ENCODE measurements around the gene COL2A1.

The COL2A1 gene

GRCh38 chr12:48005750-48006021 is 1.4 kb upstream of the COL2A1 start:
- no peak overlapping the region for H3K4me3 ChIP-seq (ENCODE audit: low read depth, low read length)
- ChIA-PET CTCF (no interaction called here), POLR2A (no interaction called here)
- peaks cover 15% of the 10 kb centered on the region for H3K4me1 ChIP-seq (ENCODE audit: control insufficient read depth, insufficient read depth, low read length)
- no peak overlapping the region for H3K27ac ChIP-seq (ENCODE audit: extremely low read depth, low read depth, low read length)
- TF ChIP-seq ZNF292 (tag by site-specific recombination; IDR thresholded peaks at IDR 0.05; ENCODE audit: borderline replicate concordance, low read depth) (no peak), ZSCAN18 (tag by site-specific recombination; IDR thresholded peaks at IDR 0.05) (no peak), ZNF302 (tag by site-specific recombination; IDR thresholded peaks at IDR 0.05; ENCODE audit: low read depth) (no peak), KLF1 (tag by site-specific recombination; IDR thresholded peaks at IDR 0.05) (no peak), GLIS1 (tag by site-specific recombination; IDR thresholded peaks at IDR 0.05) (no peak), ZNF558 (tag by site-specific recombination; IDR thresholded peaks at IDR 0.05) (no peak), ZNF596 (tag by site-specific recombination; IDR thresholded peaks at IDR 0.05) (no peak), ZNF48 (tag by site-specific recombination; IDR thresholded peaks at IDR 0.05) (no peak), ZNF701 (tag by site-specific recombination; IDR thresholded peaks at IDR 0.05) (no peak), ZNF324 (tag by site-specific recombination; IDR thresholded peaks at IDR 0.05) (no peak), ZNF837 (tag by site-specific recombination; IDR thresholded peaks at IDR 0.05) (no peak), EGR2 (tag by site-specific recombination; IDR thresholded peaks at IDR 0.05; ENCODE audit: low read depth) (no peak)
- TF ChIP-seq, protein P1, sequence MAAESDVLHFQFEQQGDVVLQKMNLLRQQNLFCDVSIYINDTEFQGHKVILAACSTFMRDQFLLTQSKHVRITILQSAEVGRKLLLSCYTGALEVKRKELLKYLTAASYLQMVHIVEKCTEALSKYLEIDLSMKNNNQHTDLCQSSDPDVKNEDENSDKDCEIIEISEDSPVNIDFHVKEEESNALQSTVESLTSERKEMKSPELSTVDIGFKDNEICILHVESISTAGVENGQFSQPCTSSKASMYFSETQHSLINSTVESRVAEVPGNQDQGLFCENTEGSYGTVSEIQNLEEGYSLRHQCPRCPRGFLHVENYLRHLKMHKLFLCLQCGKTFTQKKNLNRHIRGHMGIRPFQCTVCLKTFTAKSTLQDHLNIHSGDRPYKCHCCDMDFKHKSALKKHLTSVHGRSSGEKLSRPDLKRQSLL (tag by site-specific recombination; IDR thresholded peaks at IDR 0.05) = no peak
- no peaks in the 10 kb centered on the region for H3K36me3 ChIP-seq (ENCODE audit: control insufficient read depth in 2 of 2, insufficient read depth in 1 of 2, low read length in 2 of 2)
- H3K9me3 ChIP-seq (ENCODE audit: control insufficient read depth, insufficient read depth, low read depth, low read length) = no peaks in the 10 kb centered on the region

DNA sequence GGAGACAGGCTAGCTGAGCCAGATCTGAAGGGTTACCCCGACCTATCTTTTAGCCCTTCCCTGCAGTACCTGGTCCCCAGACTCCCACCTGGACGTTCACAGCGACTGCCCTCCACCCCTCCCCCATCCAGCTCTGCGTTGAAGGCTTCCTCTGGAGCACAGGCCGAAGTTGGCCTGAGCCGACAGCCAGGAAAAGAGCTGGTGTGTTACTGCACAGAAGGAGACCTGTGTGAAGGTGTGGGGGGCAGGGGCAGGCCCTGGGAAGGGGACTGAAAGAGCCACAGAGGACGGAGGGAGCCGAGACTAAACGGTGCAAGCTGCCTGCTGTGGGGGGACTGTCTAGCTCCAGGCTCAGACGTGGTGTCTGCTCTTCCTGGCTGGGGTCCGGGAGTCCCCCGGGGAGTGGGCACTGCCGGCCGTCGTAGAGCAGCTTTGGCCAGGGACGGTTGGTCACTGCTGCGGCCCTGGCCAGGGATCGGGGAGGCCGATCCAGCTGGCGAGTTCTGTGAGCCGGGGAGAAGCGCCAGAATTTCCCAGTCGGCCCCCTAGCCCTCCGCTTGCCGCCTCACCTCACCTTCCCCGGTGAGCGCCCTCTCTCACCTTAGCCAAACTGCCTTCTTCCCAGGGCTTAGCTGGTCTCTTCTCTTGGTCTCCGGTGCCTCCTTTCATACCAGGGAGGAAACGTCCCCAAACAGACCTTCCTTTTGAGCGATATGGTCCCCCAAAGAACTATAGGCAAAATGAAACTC is 899 bp upstream of the COL2A1 start:
- H3K9me3 ChIP-seq (ENCODE audit: control insufficient read depth, insufficient read depth, low read depth, low read length) = no peaks in the 10 kb centered on the region
- TF ChIP-seq ZNF513 (tag by site-specific recombination; IDR thresholded peaks at IDR 0.05) = no peak
- TF ChIP-seq IKZF3 (tag by site-specific recombination; IDR thresholded peaks at IDR 0.05) = no peak
- TF ChIP-seq MEIS1 (CRISPR knock-in tag; IDR thresholded peaks at IDR 0.05; ENCODE audit: borderline replicate concordance) = no peak
- TF ChIP-seq ZNF548 (tag by site-specific recombination; IDR thresholded peaks at IDR 0.05) = no peak
- TF ChIP-seq ZNF19 (tag by site-specific recombination; IDR thresholded peaks at IDR 0.05; ENCODE audit: low read depth) = no peak
- TF ChIP-seq ZNF157 (tag by site-specific recombination; IDR thresholded peaks at IDR 0.05) = no peak
- no peak for TF ChIP-seq ZNF777 (tag by site-specific recombination; IDR thresholded peaks at IDR 0.05; ENCODE audit: borderline replicate concordance)
- TF ChIP-seq AEBP2 (tag by site-specific recombination; IDR thresholded peaks at IDR 0.05; ENCODE audit: borderline replicate concordance) = no peak
- no peak for TF ChIP-seq OSR2 (tag by site-specific recombination; IDR thresholded peaks at IDR 0.05)
- no peak for TF ChIP-seq ZNF292 (tag by site-specific recombination; IDR thresholded peaks at IDR 0.05; ENCODE audit: borderline replicate concordance, low read depth)
- TF ChIP-seq ZFHX2 (tag by site-specific recombination; conservative IDR thresholded peaks at IDR 0.05) = no peak
- TF ChIP-seq ZBTB17 (tag by site-specific recombination; IDR thresholded peaks at IDR 0.05) = no peak
- no peak for TF ChIP-seq ZBTB48 (tag by site-specific recombination; IDR thresholded peaks at IDR 0.05)
- TF ChIP-seq ZNF214 (tag by site-specific recombination; IDR thresholded peaks at IDR 0.05; ENCODE audit: borderline replicate concordance) = no peak
- TF ChIP-seq, protein P1 (tag by site-specific recombination; IDR thresholded peaks at IDR 0.05) = no peak
- no peaks in the 10 kb centered on the region for H3K36me3 ChIP-seq (ENCODE audit: control insufficient read depth in 2 of 2, insufficient read depth in 1 of 2, low read length in 2 of 2)
- ChIA-PET CTCF (interaction anchor here (0.6 kb wide), 1 partner anchor 290 kb away, joined by 4 read pairs; no protein-coding TSS in a partner anchor), POLR2A (no interaction called here)
- peaks cover 18% of the 10 kb centered on the region for H3K4me1 ChIP-seq (ENCODE audit: control insufficient read depth, insufficient read depth, low read length)
- H3K27ac ChIP-seq (ENCODE audit: extremely low read depth, low read depth, low read length) = peak overlapping the region; percentile 43; the same call in 1 of the 2 replicates
- H3K4me3 ChIP-seq (ENCODE audit: low read depth, low read length) = no peak overlapping the region

Measured in HEK293 (cell line).